ENCODE data around the gene ECHDC3. TPM values are rescaled to one million over a fixed set of nuclear protein-coding genes. Genes with fewer than 3 reads are reported as not detected.

Gene ECHDC3
- total RNA-seq, 4 donors from 2014 or later = 47.5 to 92.8 (median 76.6) TPM

DNA sequence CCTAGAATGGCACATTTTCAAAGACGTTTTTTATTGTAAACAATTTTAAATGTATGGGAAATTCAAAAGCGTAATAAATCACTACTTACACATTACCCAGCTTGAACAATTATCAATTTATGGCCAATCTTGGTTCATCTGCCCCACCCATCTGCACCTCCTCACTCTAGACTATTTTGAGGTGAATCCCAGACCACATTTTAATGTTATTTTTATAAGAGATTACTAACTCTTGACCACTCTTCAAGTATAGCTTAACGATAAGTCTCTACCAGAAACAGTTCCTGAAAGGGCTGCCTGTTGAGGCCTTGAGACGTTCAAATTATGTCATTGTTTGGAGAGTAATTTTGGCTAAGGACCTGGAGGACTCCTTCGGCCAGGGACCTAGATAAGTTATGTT lies 33.2 kb downstream of the ECHDC3 start:
- Histone ChIP-seq H3K4me1 (no peaks in the 10 kb centered on the region), H3K4me3 (no peak overlapping the region), H3K27me3 (no peaks in the 10 kb centered on the region), H3K27ac (no peak overlapping the region), H3K36me3 (no peaks in the 10 kb centered on the region), H3K9me3 (no peaks in the 10 kb centered on the region)
- WGBS = 71% methylated on average over 5 of the region's 5 CpGs
- DNase-seq (ENCODE audit: low spot score in 2 of 2) = no peak
- no peak for TF ChIP-seq POLR2A (IDR thresholded peaks at IDR 0.05)
- TF ChIP-seq, protein P1, sequence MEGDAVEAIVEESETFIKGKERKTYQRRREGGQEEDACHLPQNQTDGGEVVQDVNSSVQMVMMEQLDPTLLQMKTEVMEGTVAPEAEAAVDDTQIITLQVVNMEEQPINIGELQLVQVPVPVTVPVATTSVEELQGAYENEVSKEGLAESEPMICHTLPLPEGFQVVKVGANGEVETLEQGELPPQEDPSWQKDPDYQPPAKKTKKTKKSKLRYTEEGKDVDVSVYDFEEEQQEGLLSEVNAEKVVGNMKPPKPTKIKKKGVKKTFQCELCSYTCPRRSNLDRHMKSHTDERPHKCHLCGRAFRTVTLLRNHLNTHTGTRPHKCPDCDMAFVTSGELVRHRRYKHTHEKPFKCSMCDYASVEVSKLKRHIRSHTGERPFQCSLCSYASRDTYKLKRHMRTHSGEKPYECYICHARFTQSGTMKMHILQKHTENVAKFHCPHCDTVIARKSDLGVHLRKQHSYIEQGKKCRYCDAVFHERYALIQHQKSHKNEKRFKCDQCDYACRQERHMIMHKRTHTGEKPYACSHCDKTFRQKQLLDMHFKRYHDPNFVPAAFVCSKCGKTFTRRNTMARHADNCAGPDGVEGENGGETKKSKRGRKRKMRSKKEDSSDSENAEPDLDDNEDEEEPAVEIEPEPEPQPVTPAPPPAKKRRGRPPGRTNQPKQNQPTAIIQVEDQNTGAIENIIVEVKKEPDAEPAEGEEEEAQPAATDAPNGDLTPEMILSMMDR (IDR thresholded peaks at IDR 0.05) = no peak
- no peak for TF ChIP-seq POLR2AphosphoS5 (IDR thresholded peaks at IDR 0.05)
- no peak for TF ChIP-seq EP300 (IDR thresholded peaks at IDR 0.05)

- DNase-seq (ENCODE audit: low spot score in 2 of 2) = no peak
- Histone ChIP-seq H3K36me3 (no peaks in the 10 kb centered on the region), H3K27ac (no peak overlapping the region), H3K27me3 (no peaks in the 10 kb centered on the region), H3K4me3 (no peak overlapping the region), H3K9me3 (no peaks in the 10 kb centered on the region), H3K4me1 (no peaks in the 10 kb centered on the region)
- WGBS = 71% methylated on average over 3 of the region's 3 CpGs
- TF ChIP-seq POLR2A (IDR thresholded peaks at IDR 0.05) (no peak), POLR2AphosphoS5 (IDR thresholded peaks at IDR 0.05) (no peak), EP300 (IDR thresholded peaks at IDR 0.05) (no peak)
- TF ChIP-seq, protein P1 (IDR thresholded peaks at IDR 0.05) = no peak
These were observed 33.9 kb downstream of the ECHDC3 start for GRCh38 chr10:11776080-11776479.

- Histone ChIP-seq H3K4me1 (no peaks in the 10 kb centered on the region), H3K36me3 (no peaks in the 10 kb centered on the region), H3K4me3 (no peak overlapping the region), H3K27ac (no peak overlapping the region), H3K27me3 (no peaks in the 10 kb centered on the region), H3K9me3 (no peaks in the 10 kb centered on the region)
- WGBS = 93% methylated on average over 4 of the region's 6 CpGs
- no peak for DNase-seq (ENCODE audit: low spot score in 2 of 2)
- TF ChIP-seq POLR2A (IDR thresholded peaks at IDR 0.05) (no peak), EP300 (IDR thresholded peaks at IDR 0.05) (no peak), POLR2AphosphoS5 (IDR thresholded peaks at IDR 0.05) (no peak)
- TF ChIP-seq, protein P1 (IDR thresholded peaks at IDR 0.05) = no peak
These were observed 38.9 kb downstream of the ECHDC3 start for GRCh38 chr10:11781114-11781513.

- H3K4me3 ChIP-seq = no peak overlapping the region
- WGBS = 58% methylated on average over 18 of the region's 18 CpGs
- no peaks in the 10 kb centered on the region for H3K4me1 ChIP-seq
- DNase-seq (ENCODE audit: low spot score in 2 of 2) = no peak
- no peaks in the 10 kb centered on the region for H3K27me3 ChIP-seq
- TF ChIP-seq, protein P1 (IDR thresholded peaks at IDR 0.05) = peak; percentile 53 to 72
- TF ChIP-seq POLR2A (IDR thresholded peaks at IDR 0.05) = no peak
- no peak for TF ChIP-seq POLR2AphosphoS5 (IDR thresholded peaks at IDR 0.05)
- TF ChIP-seq EP300 (IDR thresholded peaks at IDR 0.05) = no peak
- H3K9me3 ChIP-seq = no peaks in the 10 kb centered on the region
- no peaks in the 10 kb centered on the region for H3K36me3 ChIP-seq
- H3K27ac ChIP-seq = no peak overlapping the region
These were observed 40.8 kb downstream of the ECHDC3 start for GRCh38 chr10:11782793-11783557.

DNA sequence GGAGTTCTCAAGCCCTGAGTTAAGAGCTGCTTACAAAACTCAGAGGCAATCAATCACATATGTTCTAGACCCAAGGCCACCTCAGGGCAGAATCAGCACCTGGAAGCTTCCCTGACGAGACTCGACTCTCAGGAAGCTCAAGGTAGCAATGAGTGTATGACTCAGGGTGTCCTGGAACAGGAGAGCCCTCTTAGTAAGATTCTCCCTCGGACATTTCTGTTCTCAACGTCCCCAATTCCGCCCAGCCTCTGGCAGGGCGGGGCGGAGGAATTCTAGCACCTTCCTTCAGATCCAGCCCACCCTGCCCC lies 41.3 kb downstream of the ECHDC3 start:
- Histone ChIP-seq H3K9me3 (no peaks in the 10 kb centered on the region), H3K4me1 (no peaks in the 10 kb centered on the region), H3K27ac (no peak overlapping the region), H3K4me3 (no peak overlapping the region), H3K27me3 (no peaks in the 10 kb centered on the region), H3K36me3 (no peaks in the 10 kb centered on the region)
- no peak for TF ChIP-seq EP300 (IDR thresholded peaks at IDR 0.05)
- TF ChIP-seq, protein P1 (IDR thresholded peaks at IDR 0.05) = no peak
- no peak for DNase-seq (ENCODE audit: low spot score in 2 of 2)
- 78% methylated on average over 5 of the region's 7 CpGs for WGBS

Data from suprapubic skin (tissue), 4 donors.